ENCODE data around the gene GPR37L1.

- TF ChIP-seq EZH2 (IDR thresholded peaks at IDR 0.05; ENCODE audit: insufficient read depth, poor library complexity, severe bottlenecking) (no peak), EZH2phosphoT487 (IDR thresholded peaks at IDR 0.05; ENCODE audit: insufficient read depth, low read depth) (no peak)
Measured at GRCh38 chr1:202127836-202128622, 5.3 kb downstream of the GPR37L1 start.
